ENCODE data around the gene ARHGEF19. TPM values are rescaled to one million over a fixed set of nuclear protein-coding genes. Genes with fewer than 3 reads are reported as not detected.

The ARHGEF19 gene
- total RNA-seq, 1 donor, result 9.9 TPM

DNA sequence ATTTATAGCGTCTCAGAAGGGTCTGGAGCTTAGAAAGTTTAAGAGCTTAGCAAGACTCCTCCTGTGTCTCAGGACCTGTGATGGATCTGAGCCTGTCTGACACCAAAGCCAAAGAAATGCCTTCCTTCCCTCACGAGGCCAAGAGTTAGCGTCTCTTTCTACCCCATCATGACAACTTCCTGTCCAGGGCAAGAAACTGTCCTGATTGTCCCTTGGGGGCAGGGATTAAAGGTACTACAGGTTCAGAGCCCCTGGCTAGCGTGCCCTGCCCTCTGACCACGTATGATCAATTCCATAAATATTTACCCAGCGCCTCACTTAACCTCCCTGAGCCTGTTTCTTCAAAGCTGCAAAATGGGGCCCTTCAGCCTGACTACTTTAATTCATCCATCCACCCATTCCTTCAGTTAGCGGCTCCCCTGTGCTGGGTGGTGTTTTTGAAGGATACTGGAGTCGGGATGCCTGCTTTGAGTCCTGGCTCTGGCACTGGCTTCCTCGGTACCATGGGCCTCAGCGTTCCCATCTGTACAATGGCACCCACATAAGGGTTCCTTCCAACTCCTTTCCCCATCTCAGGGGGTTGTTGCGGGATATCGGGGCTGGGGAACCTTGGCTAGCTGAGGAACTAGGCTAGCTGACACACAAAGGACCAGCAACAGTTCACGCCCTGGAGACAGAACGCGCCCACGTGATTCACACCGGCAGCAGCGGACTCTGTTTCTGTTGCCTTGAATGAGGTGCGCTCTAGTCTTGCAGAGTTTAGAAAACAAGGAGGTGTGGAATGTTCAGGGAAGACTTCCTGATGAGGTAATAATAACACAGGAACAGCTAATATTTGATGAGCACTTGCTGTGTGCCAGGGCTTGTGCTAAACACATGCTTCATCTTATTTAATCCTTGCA, 33.6 kb downstream of the ARHGEF19 start:
- TF ChIP-seq CTCF (IDR thresholded peaks at IDR 0.05; ENCODE audit: insufficient read depth, low read depth, low read length), result no peak
- DNase-seq (ENCODE audit: low read depth), result peak; percentile 80
- H3K4me3 ChIP-seq (ENCODE audit: low read depth, low read length), result no peak overlapping the region

DNA sequence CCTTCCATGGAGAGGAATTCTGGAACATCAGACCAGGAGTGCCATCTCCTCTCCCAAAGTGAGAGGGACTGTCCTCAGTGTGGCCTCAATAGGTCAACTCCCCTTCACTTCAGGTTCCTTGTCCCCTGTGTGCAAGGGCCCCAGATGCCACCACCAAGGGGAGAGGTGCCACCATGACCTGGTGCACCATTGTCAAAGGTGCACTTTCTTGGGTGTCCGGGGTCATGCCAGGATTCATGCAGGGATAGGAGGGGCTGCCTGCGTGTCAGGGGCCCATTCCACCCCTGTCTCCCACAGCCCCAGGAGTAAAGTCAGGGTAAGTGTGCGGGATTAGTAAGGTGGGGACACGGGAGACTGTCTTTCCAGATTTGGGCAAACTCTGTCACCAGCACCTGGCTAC, 35.1 kb downstream of the ARHGEF19 start:
- no peak for TF ChIP-seq CTCF (IDR thresholded peaks at IDR 0.05; ENCODE audit: insufficient read depth, low read depth, low read length)
- no peak overlapping the region for H3K4me3 ChIP-seq (ENCODE audit: low read depth, low read length)
- DNase-seq (ENCODE audit: low read depth), result no peak

DNA sequence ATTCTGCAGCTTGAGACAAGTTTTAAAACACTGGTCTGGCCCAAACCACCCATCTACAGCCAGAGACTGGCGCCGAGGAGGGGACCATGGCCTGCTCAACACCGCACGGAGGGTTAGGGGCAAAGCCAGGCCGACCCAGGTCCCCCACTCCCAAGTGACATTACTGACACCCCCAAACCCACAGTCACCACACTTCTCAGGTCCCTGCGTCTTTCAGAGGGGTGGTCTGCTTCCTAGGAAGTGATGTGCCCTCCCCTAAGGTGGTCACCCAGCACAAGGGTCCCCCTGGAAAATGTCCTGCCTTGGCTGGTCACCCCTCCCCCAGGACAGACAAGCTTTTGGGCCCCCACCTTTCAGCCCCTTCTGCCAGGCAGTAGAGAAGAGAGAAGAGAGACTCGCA, 35.8 kb downstream of the ARHGEF19 start:
- no peak for DNase-seq (ENCODE audit: low read depth)
- TF ChIP-seq CTCF (IDR thresholded peaks at IDR 0.05; ENCODE audit: insufficient read depth, low read depth, low read length), result no peak

DNA sequence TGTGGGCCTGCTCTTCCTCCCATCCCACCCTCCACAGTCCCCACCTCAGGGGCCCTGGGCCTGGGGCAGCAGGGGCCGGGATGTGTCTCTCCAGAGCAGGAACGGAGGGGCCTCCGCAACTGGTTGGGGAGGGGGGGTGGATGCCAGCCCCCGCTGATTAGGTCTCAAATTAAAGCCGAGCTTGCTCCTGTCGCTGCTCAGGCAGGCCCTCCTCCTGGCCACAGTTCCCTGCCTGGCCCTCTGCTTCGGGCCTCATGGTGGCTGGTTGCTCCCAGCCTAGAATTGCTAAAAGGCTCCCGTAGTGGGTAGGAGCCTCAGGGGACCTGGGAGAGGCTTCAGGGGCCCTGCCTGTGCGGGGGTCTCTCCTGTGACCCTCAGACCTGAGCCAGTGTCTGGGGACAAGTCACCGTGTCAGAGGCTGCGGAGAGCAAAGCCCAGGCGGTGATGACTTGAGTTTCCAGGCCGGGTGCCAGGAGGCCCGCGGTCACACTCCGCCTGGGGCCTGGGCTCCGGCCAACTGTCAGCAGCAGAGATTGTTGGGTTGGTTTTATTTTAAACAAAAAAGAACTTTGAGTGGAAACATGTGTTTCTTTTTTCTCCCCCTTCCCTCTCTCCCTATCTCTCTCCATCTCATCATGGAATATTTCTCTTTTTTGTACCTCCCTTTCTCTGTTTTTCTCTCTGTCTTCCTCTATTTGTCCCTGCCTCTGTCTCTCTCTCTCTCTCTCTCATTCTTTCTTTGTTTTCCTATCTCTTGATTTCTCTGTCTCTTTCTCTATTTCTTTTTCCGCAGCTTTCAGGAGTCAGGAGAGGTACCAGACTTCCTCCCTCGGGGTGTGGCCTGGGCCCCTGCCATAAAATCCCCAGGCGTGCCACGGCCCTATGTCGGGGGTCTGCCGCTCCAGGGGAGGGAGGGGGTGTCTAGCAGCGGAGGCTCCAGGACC, 36.6 kb downstream of the ARHGEF19 start:
- DNase-seq (ENCODE audit: low read depth), result peak; percentile 95
- H3K4me3 ChIP-seq (ENCODE audit: low read depth, low read length), result no peak overlapping the region
- no peak for TF ChIP-seq CTCF (IDR thresholded peaks at IDR 0.05; ENCODE audit: insufficient read depth, low read depth, low read length)

More for the DNA sequence above, 35.8 kb downstream of the ARHGEF19 start:
- H3K4me3 ChIP-seq (ENCODE audit: low read depth, low read length), result no peak overlapping the region

DNA sequence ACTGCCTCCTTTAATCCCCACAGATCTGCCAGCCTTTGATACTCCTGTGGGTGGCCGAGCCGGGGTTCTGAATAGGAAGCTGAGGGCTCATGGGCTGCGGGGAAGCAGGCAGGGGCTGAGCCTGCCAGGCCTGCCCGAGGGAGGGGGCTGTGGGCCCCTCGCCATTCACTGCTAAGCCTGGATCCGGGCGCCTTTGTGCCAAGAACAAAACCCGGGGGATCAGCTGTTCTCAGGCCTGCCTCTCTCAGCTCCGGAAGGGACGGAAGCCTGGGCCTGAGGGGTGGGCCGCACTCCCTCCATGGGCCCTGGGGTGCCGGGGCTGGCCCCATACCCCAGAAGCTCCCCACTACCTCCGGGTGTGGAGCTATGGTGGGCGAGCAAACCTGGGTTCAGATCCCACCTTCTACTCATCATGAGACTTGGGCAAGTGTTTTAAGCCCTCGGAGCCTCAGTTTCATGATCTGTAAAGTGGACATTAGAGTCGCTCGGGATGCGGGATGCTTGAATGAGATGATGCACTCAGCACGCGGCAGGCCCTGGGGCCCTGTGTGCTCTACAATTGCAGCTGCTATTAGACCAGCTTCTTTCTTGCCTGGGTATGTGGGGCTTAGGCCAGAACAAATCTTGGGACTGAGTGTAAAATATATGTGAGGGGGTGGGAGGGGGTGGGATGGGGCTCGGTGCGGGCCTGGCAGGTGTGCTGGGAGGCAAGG, 37.4 kb downstream of the ARHGEF19 start:
- TF ChIP-seq CTCF (IDR thresholded peaks at IDR 0.05; ENCODE audit: insufficient read depth, low read depth, low read length), result no peak
- DNase-seq (ENCODE audit: low read depth), result no peak
- no peak overlapping the region for H3K4me3 ChIP-seq (ENCODE audit: low read depth, low read length)

DNA sequence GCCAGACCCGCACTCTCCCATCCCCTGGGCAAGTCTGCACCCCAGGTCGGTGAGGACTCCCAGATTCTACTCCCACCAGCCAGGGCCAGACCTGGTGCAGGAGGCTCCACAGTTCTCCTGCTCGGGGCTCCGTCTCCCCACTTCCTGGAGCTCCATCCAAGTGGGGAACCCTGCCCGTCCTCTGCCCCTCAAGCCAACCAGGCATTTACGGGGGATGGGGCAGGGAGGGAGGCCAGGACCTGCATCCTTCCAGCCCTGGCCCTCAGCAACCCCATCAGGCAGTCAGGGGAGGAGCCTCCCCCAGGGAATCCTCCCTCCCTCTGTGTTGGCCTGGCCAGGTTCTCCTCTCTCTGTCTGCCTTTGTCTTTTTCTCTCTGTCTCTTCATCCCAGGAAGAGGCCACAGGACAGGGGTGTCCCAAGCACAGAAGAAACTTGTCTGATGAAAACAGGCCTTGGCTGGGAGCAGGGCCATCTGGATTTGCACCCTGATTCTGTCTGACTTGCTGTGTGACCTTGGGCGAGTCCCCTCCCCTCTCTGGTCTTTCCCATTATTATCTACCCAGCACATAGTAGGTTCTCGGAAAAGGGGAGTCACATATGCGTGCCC, 38.1 kb downstream of the ARHGEF19 start:
- TF ChIP-seq CTCF (IDR thresholded peaks at IDR 0.05; ENCODE audit: insufficient read depth, low read depth, low read length), result no peak
- no peak for DNase-seq (ENCODE audit: low read depth)

More for the DNA sequence above, 38.1 kb downstream of the ARHGEF19 start:
- H3K4me3 ChIP-seq (ENCODE audit: low read depth, low read length), result no peak overlapping the region
